Sigmoid colon (tissue), 4 donors: ENCODE measurements around the gene GNA12.

Source experiments
- CTCF ChIP-seq, 4 experiments: fragments of 450-650 bp in 3 of 4; fragments of 200-600 bp in 1 of 4; IDR thresholded peaks; one replicate each; pipeline ENCODE4 v1.5.1; 2016 to 2019; ENCODE audit warnings: antibody characterized with exemption in 4 of 4, mild to moderate bottlenecking in 3 of 4, moderate library complexity in 2 of 4
- EP300 ChIP-seq, 4 donors: sonication (generic); formaldehyde crosslinking; IDR thresholded peaks; one replicate each; pipeline ENCODE4 v1.6.1; 2017; ENCODE audit warnings: antibody characterized with exemption in 4 of 4
- POLR2A ChIP-seq, 2 donors: fragments of 450-650 bp; IDR thresholded peaks; one replicate each; pipeline ENCODE4 v1.6.1; 2016; ENCODE audit warnings: antibody characterized with exemption in 2 of 2, mild to moderate bottlenecking in 2 of 2, moderate library complexity in 2 of 2
- POLR2AphosphoS5 ChIP-seq, 4 donors: sonication (generic); formaldehyde crosslinking; IDR thresholded peaks; one replicate each; pipeline ENCODE4 v1.6.1; 2017; ENCODE audit warnings: antibody characterized with exemption in 4 of 4

- TF ChIP-seq EP300 (IDR thresholded peaks at IDR 0.05): no peak
- TF ChIP-seq CTCF (IDR thresholded peaks at IDR 0.05): no peak
- no peak for TF ChIP-seq POLR2A (IDR thresholded peaks at IDR 0.05)
- no peak for TF ChIP-seq POLR2AphosphoS5 (IDR thresholded peaks at IDR 0.05)
Observed at GRCh38 chr7:2824026-2824677, 20.0 kb downstream of the GNA12 start.
